OCI-LY1 (cell line): ENCODE measurements around the gene GNG2.

ENCODE experiments used
- CTCF ChIP-seq: fragments of 200-600 bp; sonication (generic), shearing (Covaris generic); IDR thresholded peaks from 2 replicates; pipeline ENCODE4 v1.5.1; 2017; ENCODE audit warnings: mild to moderate bottlenecking, antibody characterized with exemption, low read length, moderate library complexity, mixed read lengths
- EZH2 ChIP-seq: fragments of 200-600 bp; sonication (generic), shearing (Covaris generic); IDR thresholded peaks from 2 replicates; pipeline ENCODE4 v1.8.0; 2017; ENCODE audit warnings: borderline replicate concordance, mixed run types, mild to moderate bottlenecking, antibody characterized with exemption, low read length, moderate library complexity, mixed read lengths

GRCh38 chr14:51938137-51938536 is 77.7 kb downstream of the GNG2 start:
- TF ChIP-seq EZH2 (no peak), CTCF (no peak)
